HG02610 (cell line): ENCODE results near the gene MED14.

ENCODE experiments used
- ATAC-seq: cut with Tn5 transposase; IDR thresholded peaks from one replicate; pipeline ENCODE4 v1.9.1; 2021; ENCODE audit warnings: mild to moderate bottlenecking, moderate library complexity; ENCODE audit not compliant: unreplicated experiment

The MED14 gene

GRCh38 chrX:40663880-40664630 is 71.3 kb downstream of the MED14 start:
- no peak for ATAC-seq

- peak; percentile 77 for ATAC-seq
These were observed 72.1 kb downstream of the MED14 start for GRCh38 chrX:40663078-40663740.

DNA sequence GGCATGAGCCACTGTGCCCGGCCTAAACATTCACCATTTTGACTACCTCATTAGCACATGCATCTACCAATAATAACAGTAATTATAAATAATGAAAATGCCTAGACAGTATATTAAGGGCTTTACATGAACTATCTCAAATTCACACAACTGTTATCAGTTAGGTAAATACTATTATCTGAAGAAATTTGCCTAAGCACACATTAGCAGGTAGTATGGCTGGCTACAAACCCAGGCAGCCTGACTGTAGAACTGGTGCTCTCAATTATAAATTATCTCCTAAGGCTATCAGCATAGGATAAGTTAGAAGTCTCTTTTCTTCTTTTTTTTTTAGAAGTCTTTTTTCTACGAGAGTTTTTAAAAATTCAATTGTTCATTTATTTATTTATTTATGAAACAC is 73.9 kb downstream of the MED14 start:
- no peak for ATAC-seq

GRCh38 chrX:40660381-40660780 is 75.0 kb downstream of the MED14 start:
- ATAC-seq, result no peak

- ATAC-seq, result no peak
These were observed 81.8 kb downstream of the MED14 start for GRCh38 chrX:40653535-40653934.

GRCh38 chrX:40652664-40653063 is 82.7 kb downstream of the MED14 start:
- no peak for ATAC-seq

- ATAC-seq, result no peak
These were observed 83.6 kb downstream of the MED14 start for GRCh38 chrX:40651620-40652223.

GRCh38 chrX:40647307-40648197 is 87.8 kb downstream of the MED14 start, which contains the start of gene CXorf38:
CXorf38 (minus strand) TSS chrX:40647561; CDS start chrX:40647520, 41 bp downstream.
- peak; percentile 72 for ATAC-seq

GRCh38 chrX:40646489-40647306 is 88.6 kb downstream of the MED14 start:
- ATAC-seq, result peak; percentile 11

GRCh38 chrX:40644821-40645358 is 90.5 kb downstream of the MED14 start:
- ATAC-seq, result peak; percentile 44

DNA sequence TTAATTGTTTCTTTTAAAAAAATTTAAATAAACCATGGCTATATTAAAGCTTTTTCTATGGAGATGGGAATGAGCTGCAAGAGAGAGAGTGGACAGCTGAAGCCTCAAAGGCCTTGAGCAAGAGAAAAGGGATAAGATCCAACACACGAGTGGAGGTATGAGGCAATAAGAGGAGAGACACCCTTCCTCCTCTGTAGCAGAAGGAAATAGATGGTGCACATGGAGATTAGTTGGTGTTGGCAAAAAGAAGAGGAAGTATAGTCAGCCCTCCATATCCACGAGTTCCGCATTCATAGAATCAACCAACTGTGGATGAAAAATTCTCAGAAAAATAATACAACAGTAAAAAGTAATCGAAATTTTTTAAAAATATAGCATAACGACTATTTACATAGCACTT is 91.2 kb downstream of the MED14 start:
- ATAC-seq, result no peak

GRCh38 chrX:40637687-40638086 is 97.7 kb downstream of the MED14 start:
- ATAC-seq, result no peak

- ATAC-seq, result no peak
These were observed 103.1 kb downstream of the MED14 start for GRCh38 chrX:40632199-40632598.

DNA sequence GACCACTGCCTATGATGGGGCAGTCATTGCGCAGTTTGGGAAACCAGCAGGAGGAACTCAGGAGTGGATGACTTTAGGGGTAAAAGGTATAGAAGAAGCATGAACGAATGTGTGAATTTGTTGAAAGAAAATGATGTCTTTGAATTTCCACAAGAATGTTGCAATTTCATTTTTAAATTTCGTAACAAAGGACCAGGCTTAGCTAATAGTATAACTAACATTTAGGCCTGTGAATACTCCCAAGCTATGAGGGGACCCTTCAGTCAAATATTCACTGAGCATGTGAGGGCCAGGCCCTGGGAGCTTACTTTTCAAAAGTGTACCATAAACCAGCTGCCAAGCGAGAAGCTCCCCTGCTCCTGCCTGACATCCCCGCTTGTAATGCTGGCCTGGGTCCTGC is 106.8 kb downstream of the MED14 start:
- ATAC-seq, result no peak

DNA sequence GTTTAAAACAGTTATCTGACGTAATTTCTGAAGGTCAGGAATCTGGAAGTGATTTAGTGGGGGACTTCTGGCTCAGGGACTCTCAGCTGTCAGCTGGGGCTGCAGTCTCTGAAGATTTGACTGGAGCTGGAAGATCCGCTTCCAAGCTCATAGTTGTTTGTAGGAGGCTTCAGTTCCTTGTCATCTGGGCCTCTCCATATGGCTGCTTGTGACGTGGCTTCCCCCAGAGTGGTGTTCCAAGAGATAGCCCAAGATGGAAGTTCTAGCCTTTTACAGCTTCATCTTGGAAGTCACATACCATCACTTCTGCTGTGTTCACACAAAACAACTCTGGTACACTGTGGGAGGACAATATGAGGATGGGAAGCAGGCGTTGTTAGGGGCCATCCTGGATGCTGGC is 110.0 kb downstream of the MED14 start:
- ATAC-seq, result no peak

GRCh38 chrX:40623665-40624064 is 111.7 kb downstream of the MED14 start:
- ATAC-seq, result no peak

DNA sequence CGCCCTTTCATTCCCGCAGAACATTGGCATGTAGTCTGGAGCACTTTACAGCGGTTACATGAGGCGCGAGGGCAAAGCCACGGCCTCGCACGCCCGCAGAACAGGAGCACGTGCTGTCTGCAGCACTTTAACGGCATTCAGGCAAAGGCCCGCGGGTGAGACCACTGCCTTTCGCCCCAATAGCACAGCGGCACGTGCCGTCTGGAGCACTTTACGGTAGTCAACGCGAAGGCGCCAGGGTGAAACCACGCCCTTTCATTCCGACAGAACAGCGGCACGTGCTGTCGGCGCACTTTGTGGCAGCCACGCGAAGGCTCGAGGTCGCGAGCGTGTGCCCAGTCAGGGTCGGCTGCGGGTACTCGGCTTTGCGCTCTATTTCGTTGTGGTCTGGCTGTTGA is 112.2 kb downstream of the MED14 start, which contains the start of gene MPC1L:
Gene MPC1L (plus strand): TSS at position 290 of the 398 bp plus-strand sequence. CDS start 138 bp downstream, outside the sequence.
- ATAC-seq, result no peak

- no peak for ATAC-seq
These were observed 112.7 kb downstream of the MED14 start for GRCh38 chrX:40622479-40623138.

GRCh38 chrX:40617566-40617965 is 117.8 kb downstream of the MED14 start:
- no peak for ATAC-seq
